GM18951 (cell line): ENCODE results near the gene GAS2.
"Not testable (repeated sequence)": the region's sequence is repeated elsewhere in the genome, so short reads cannot be mapped to it uniquely, and the experiment has no call there.

Experiments used
- POLR2A ChIP-seq: IDR thresholded peaks from 4 replicates; pipeline ENCODE4 v1.6.1; 2011; ENCODE audit warnings: mild to moderate bottlenecking; ENCODE audit not compliant: insufficient read length, insufficient read depth; ENCODE audit errors: extremely low read depth
- in situ Hi-C: fragments of 300-500 bp; cut with MboI; formaldehyde crosslinking; loops from one replicate; pipeline ENCODE4 v1.12.0; 2022; ENCODE audit warnings: low sequenced_read_pairs, mixed read lengths, inconsistent platforms; ENCODE audit not compliant: unreplicated experiment

Gene GAS2

GRCh38 chr11:22666325-22666687 lies at the start of gene GAS2:
TSS of gene GAS2 (plus strand) at chr11:22666611. CDS start at chr11:22674870, 8,259 bp downstream.
- TF ChIP-seq POLR2A = no peak
- in situ Hi-C loops = loop anchor here (10.0 kb wide), 1 partner anchor 108 kb away; no protein-coding TSS in a partner anchor

GRCh38 chr11:22617868-22618267 lies 48.5 kb upstream of the GAS2 start:
- no peak for TF ChIP-seq POLR2A
- in situ Hi-C loops = no loop called here

GRCh38 chr11:22624742-22625447 lies 41.5 kb upstream of the GAS2 start:
- in situ Hi-C loops = no loop called here
- no peak for TF ChIP-seq POLR2A

GRCh38 chr11:22625448-22626287 lies 40.7 kb upstream of the GAS2 start, which contains the start of gene FANCF:
TSS of gene FANCF (minus strand) at chr11:22625823. CDS start at chr11:22625810, 13 bp downstream.
- in situ Hi-C loops = no loop called here
- peak; percentile 55 for TF ChIP-seq POLR2A

GRCh38 chr11:22626573-22627239 lies 39.7 kb upstream of the GAS2 start:
- no peak for TF ChIP-seq POLR2A
- in situ Hi-C loops = no loop called here

- in situ Hi-C loops = no loop called here
- TF ChIP-seq POLR2A = no peak
Observed at GRCh38 chr11:22627421-22627820, 39.0 kb upstream of the GAS2 start.

- no peak for TF ChIP-seq POLR2A
- in situ Hi-C loops = no loop called here
Observed at GRCh38 chr11:22633354-22633902, 33.0 kb upstream of the GAS2 start.

GRCh38 chr11:22634897-22635629 lies 31.3 kb upstream of the GAS2 start:
- in situ Hi-C loops = no loop called here
- TF ChIP-seq POLR2A = no peak

GRCh38 chr11:22635689-22636088 lies 30.7 kb upstream of the GAS2 start:
- in situ Hi-C loops = no loop called here
- TF ChIP-seq POLR2A = no peak

- in situ Hi-C loops = no loop called here
- TF ChIP-seq POLR2A = no peak
Observed at GRCh38 chr11:22640862-22641261, 25.5 kb upstream of the GAS2 start.

- TF ChIP-seq POLR2A = no peak
- in situ Hi-C loops = no loop called here
Observed at GRCh38 chr11:22641559-22641958, 24.9 kb upstream of the GAS2 start.

GRCh38 chr11:22652346-22652745 lies 14.1 kb upstream of the GAS2 start:
- in situ Hi-C loops = not testable (repeated sequence)

- TF ChIP-seq POLR2A = no peak
Observed at GRCh38 chr11:22656130-22656529, 10.3 kb upstream of the GAS2 start.

More at GRCh38 chr11:22656130-22656529, 10.3 kb upstream of the GAS2 start:
- in situ Hi-C loops = no loop called here
